HS-5 (cell line): Measurements from ENCODE around the gene DMPK.
A peak's percentile ranks its signal among the peaks of the same experiment; 100 is the strongest.
"Not testable (repeated sequence)": the region's sequence is repeated elsewhere in the genome, so short reads cannot be mapped to it uniquely, and the experiment has no call there.

ENCODE experiments used
- DNase-seq: peaks from one replicate; pipeline ENCODE4 v3.0.0-alpha.2; 2012; ENCODE audit warnings: low read depth

Gene DMPK

DNA sequence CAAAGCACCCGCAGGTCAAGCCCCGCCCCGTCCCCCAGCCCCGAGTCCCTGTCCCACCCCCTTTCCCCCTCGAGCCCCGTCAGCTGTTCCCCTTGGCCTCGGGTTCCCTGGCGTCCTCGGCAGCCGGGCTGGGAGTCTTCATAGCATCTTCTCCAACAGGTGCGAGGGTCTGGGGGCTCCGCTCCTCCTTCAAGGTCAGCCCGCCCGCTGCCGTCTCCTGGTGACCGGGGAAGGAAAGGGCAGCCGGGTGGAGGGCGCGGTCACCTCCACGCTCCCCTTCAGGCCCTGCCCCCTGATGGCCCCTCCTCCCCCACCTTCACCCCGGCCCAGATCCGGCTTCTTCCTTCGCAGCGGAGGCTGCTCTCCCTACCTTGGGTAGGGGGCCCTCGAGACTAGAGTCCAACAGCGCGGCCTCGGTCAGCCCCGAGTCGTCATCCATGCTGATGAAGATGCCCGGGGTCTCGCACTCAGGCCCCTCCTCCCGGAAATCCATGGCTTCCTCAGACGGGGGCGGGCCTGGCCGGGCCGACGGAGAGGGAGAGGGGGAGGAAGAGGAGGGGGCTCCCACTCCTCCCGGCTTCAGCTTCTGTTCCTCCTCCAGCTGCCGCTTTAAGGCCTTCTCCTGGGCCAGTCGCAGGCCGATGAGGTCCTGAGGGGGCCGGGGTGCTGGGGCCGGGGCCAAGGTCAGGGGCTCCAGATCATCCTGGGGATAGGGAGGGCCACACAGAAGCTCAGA is 33.4 kb upstream of the DMPK start:
- no peak for DNase-seq

DNA sequence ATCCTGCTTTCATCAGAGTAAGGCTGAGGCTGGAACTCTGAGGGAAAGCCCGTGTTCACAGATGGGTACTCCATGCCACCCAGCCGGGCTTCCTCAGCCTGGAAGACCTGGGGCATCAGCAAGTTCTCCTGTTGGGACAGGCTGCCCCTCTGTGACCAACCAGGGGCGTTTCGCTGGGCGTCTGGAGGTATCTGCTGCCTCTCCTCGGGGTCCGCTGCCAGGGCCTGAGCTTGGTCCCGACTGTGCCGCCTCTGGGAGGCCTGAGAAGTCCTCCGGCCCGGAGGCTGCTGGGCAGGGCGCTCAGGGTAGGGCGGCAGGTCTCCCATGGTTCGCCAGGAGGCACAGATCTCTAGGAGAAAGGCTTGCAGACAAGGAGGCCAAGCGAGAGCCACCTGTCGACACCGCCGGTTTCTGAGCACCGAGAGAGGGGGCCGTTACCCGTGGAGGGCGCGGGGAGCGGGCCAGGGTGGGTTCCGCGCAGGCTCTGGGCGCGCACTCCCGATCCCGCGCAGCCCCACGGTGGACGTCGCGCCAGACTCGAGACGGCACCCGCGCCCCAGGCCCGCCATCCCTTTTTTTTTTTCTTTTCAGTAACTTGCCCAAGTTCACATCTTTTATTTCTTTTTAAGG is 32.7 kb upstream of the DMPK start, which contains the start of gene RSPH6A:
RSPH6A (minus strand) TSS at position 458 of the 630 bp plus-strand sequence; CDS start at position 326, 132 bp downstream.
- no peak for DNase-seq

- DNase-seq = no peak
These were observed 32.0 kb upstream of the DMPK start for GRCh38 chr19:45814166-45814780.

GRCh38 chr19:45812297-45812696 is 30.0 kb upstream of the DMPK start:
- DNase-seq = no peak

- peak; percentile 28 for DNase-seq
These were observed 27.4 kb upstream of the DMPK start for GRCh38 chr19:45809643-45810159.

- DNase-seq = no peak
These were observed 23.4 kb upstream of the DMPK start for GRCh38 chr19:45805719-45806118.

DNA sequence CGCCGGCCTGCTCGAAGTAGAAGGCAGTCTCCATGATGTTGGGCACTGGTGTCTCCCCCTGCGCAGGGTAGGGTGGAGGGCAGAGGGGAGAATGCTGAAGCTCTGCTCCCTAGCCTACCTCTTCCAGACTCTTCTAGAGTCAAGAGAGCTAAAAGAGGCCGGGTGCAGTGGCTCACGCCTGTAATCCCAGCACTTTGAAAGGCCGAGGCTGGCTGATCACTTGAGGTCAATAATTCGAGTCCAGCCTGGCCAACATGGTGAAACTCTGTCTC is 22.6 kb upstream of the DMPK start:
- no peak for DNase-seq

GRCh38 chr19:45804140-45804958 is 22.1 kb upstream of the DMPK start:
- no peak for DNase-seq

GRCh38 chr19:45801603-45802175 is 19.4 kb upstream of the DMPK start:
- DNase-seq = no peak

- no peak for DNase-seq
These were observed 17.8 kb upstream of the DMPK start for GRCh38 chr19:45800070-45800553.

- not testable (repeated sequence) for DNase-seq
These were observed 17.3 kb upstream of the DMPK start for GRCh38 chr19:45799541-45799940.

DNA sequence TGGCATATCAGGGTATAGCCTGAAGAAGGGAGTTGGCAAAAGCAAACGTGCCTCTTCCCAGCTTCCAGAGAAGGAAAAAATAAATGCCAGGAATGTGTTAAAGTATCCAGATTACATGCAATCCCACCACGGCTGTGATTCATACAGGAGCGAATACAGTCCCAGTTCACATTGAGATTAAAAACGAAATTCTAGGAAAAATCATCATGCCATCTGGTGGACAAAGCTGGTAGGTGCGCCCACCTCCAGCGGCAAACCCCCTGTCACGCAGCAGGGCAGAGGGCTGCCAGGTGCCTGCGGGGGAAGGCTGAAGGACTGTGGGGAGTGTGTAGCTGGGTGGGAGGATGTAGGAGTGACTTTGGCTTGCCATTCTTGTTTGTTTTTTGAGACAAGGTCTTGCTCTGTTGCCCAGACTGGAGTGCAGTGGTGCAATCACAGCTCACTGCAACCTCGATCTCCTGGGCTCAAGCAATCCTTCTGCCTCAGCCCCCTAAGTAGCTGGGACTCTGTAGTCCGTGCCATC is 16.8 kb upstream of the DMPK start:
- DNase-seq = peak; percentile 71

DNA sequence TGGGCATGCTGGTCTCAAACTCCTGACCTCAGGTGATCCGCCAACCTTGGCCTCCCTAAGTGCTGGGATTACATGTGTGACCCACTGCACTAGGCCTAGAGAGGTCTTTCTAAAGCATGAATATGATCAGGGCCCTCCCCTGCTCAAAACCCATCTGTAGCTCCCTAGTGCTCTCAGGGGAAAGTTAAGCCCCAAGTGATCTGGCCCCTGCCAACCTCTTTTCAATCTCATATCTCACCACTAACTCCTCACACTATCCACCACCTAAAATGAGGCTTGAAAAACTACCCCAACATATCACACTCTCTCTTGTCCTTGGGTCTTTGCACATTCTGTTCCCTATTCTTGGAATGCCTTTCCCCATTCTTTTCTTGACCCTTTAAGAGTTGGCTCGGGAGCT is 12.3 kb upstream of the DMPK start:
- no peak for DNase-seq

GRCh38 chr19:45793876-45794275 is 11.6 kb upstream of the DMPK start:
- no peak for DNase-seq

- DNase-seq = no peak
These were observed 10.9 kb upstream of the DMPK start for GRCh38 chr19:45793178-45793564.

DNA sequence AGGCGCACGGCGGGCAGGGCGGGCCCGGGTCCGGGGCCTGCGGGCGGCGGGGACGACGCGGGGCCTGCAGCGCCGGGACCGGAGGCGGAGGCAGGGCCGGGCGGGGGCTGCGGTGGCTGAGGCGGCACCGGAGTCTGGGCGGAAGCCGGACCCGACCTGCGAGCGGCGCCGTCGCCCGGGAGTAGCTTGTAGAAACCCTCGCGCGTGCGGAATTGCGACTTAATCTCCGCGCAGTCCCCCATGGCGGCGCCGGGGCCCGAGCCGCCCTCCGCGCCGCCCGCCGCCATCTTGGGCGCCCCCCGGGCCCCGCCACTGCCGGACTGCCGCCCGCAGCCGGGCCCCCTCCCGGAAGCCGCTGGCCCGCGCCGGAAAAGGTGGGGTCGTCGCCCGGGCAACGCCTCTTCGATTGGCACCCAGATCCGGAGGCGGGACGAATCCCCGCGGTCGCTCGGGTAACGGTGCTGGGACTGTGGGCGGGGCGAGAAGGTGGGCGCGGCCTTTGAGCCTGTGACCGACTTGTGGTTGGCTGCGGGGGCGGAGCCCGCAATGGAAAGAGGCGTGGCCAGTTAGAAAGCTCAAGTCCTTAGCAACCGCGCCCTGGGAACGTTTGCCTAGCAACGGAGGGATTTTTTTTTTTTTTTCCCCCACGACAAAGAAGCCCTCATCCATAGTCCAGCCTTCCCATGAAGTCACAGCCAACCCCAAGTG is 10.3 kb upstream of the DMPK start, which contains the start of gene DMWD:
DMWD (minus strand) TSS at position 376 of the 708 bp plus-strand sequence; CDS start at position 287, 89 bp downstream.
- DNase-seq = peak; percentile 91

- no peak for DNase-seq
These were observed 9.6 kb upstream of the DMPK start for GRCh38 chr19:45791744-45792469.

DNA sequence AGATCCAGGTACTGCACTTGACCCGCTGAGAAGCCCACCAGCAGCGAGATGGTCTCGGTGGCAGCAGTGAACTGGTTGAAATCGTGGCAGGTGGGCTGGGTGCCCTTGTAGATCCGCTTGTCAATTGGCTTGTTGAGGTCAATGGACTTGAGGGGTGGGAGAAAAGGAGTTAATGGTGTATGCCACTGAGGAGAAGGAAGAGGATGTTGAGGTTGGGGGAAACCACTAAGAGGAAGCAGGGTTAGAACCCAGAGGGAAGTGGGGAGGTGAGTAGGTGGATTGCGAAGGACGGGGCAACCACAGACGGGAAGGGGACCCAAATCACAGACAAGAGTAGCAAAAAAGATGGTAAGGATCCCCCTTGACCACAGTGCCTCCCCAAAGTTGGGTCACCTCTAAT is 8.7 kb upstream of the DMPK start:
- DNase-seq = no peak

- no peak for DNase-seq
These were observed 6.9 kb upstream of the DMPK start for GRCh38 chr19:45789035-45789786.

DNA sequence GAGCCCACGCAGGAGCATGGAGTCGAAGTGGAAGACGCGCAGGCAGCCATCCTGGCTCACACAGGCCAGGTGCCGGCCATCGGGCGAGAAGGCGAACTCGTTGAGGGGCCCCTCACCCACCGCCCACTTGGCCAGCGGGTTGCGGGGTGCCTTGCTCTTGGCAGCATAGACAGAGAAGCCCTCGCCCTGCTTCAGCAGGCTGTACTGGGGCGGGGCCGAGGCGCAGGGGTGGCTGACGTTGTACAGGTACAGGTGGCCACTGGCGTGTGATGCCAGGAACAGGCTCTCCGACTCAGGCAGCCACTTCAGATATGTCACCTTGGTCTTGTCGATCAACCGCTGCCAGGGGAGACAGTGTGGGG is 4.2 kb upstream of the DMPK start:
- no peak for DNase-seq
